GM12891 (cell line): ENCODE data around the gene PITRM1.

ENCODE experiments used
- PAX5 ChIP-seq: IDR thresholded peaks from 2 replicates; pipeline ENCODE4 v1.6.1; 2011; ENCODE audit warnings: low read length, moderate library complexity, mild to moderate bottlenecking; ENCODE audit not compliant: insufficient read depth, severe bottlenecking
- POLR2A ChIP-seq: IDR thresholded peaks from 2 replicates; pipeline ENCODE4 v1.6.1; 2011; ENCODE audit warnings: low read depth, low read length, control low read depth
- POLR2AphosphoS5 ChIP-seq: IDR thresholded peaks from 2 replicates; pipeline ENCODE4 v1.6.1; 2011; ENCODE audit warnings: low read depth, low read length, control low read depth
- POU2F2 ChIP-seq: IDR thresholded peaks from 2 replicates; pipeline ENCODE4 v1.6.1; 2011; ENCODE audit warnings: low read depth, mild to moderate bottlenecking, control low read depth, low read length, moderate library complexity
- SPI1 ChIP-seq: IDR thresholded peaks from 2 replicates; pipeline ENCODE4 v1.6.1; 2011; ENCODE audit warnings: low read depth, low read length, control low read depth
- TAF1 ChIP-seq: IDR thresholded peaks from 2 replicates; pipeline ENCODE4 v1.6.1; 2011; ENCODE audit warnings: low read depth, low read length, control low read depth

- TF ChIP-seq POLR2A (no peak), TAF1 (no peak), POLR2AphosphoS5 (no peak), PAX5 (no peak), POU2F2 (no peak), SPI1 (no peak)
These were observed 23.1 kb upstream of the PITRM1 start for GRCh38 chr10:3195726-3196125.
